ENCODE measurements around the gene RABGAP1L.

- TF ChIP-seq, protein P1, sequence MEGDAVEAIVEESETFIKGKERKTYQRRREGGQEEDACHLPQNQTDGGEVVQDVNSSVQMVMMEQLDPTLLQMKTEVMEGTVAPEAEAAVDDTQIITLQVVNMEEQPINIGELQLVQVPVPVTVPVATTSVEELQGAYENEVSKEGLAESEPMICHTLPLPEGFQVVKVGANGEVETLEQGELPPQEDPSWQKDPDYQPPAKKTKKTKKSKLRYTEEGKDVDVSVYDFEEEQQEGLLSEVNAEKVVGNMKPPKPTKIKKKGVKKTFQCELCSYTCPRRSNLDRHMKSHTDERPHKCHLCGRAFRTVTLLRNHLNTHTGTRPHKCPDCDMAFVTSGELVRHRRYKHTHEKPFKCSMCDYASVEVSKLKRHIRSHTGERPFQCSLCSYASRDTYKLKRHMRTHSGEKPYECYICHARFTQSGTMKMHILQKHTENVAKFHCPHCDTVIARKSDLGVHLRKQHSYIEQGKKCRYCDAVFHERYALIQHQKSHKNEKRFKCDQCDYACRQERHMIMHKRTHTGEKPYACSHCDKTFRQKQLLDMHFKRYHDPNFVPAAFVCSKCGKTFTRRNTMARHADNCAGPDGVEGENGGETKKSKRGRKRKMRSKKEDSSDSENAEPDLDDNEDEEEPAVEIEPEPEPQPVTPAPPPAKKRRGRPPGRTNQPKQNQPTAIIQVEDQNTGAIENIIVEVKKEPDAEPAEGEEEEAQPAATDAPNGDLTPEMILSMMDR (IDR thresholded peaks at IDR 0.05; ENCODE audit: extremely low read depth in 1 of 2, insufficient read depth in 1 of 2, low read depth in 1 of 2, low read length in 2 of 2) = no peak
- TF ChIP-seq GATA2 (IDR thresholded peaks at IDR 0.05; ENCODE audit: insufficient read depth, insufficient read length, low read depth, low read length) = no peak
These were observed 881.1 kb downstream of the RABGAP1L start for GRCh38 chr1:175040324-175040879.

Measured in endothelial cell of umbilical vein (primary cell).